IPS-NIHi7 (cell line): Measurements from ENCODE around the gene NRARP.
"Not testable (repeated sequence)": the region's sequence is repeated elsewhere in the genome, so short reads cannot be mapped to it uniquely, and the experiment has no call there.

Experiments used
- DNase-seq: peaks from one replicate; pipeline ENCODE4 v3.0.0; 2012; ENCODE audit warnings: mixed read lengths; ENCODE audit errors: extremely low spot score

The NRARP gene

GRCh38 chr9:137262173-137262908 is 39.7 kb downstream of the NRARP start:
- DNase-seq = not testable (repeated sequence)

- no peak for DNase-seq
These were observed 45.2 kb downstream of the NRARP start for GRCh38 chr9:137256856-137257255.

GRCh38 chr9:137256362-137256761 is 45.7 kb downstream of the NRARP start:
- DNase-seq = no peak

GRCh38 chr9:137255448-137256114 is 46.5 kb downstream of the NRARP start:
- DNase-seq = peak; percentile 72

GRCh38 chr9:137254624-137255447 is 47.2 kb downstream of the NRARP start, which contains the start of gene NELFB:
Gene NELFB, plus strand, starts transcription at chr9:137255327.
- peak; percentile 99 for DNase-seq

DNA sequence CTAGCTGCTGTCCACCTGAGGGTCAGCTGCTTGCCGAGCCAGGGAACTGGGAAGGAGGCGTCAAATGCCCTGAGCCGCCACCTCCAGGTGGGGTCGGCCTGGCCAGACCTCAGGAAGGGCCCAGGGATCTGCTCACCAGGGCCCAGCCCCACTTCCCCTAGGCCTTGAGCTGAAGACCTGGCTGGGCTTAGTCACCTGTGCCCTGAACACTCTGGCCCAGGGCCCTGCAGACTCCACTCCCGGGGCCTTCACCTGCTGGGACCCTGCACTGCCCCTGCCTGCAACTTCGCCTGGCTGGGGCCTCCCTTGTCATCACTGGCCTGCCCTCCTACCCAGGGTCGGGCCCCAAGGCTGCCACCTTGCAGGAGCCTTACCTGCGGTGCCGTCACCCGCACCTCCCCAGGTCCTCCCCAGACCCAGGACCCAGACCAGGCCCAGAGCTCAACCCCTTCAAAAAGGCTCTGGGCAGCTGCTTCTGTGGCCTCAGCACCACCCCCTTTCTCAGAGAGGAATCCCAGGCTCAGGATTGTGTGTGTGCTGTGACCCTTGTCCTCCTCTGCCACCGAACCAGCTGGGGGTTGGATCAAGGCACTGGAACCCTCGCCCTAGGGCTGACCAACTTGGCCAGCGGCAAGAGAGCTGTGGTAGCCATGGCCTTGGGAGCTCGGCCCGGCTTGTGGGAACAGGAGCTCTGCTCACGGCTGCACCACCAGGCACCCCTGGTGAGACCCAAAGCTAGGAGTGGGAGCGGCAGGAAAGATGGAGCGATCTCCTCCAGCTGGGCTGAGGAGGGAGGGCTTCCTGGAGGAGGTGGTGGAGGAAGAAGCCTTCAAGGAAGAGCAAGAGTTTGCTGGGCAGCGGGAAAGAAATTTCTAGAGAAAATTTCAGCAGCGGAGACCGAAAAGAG is 48.1 kb downstream of the NRARP start:
- no peak for DNase-seq

DNA sequence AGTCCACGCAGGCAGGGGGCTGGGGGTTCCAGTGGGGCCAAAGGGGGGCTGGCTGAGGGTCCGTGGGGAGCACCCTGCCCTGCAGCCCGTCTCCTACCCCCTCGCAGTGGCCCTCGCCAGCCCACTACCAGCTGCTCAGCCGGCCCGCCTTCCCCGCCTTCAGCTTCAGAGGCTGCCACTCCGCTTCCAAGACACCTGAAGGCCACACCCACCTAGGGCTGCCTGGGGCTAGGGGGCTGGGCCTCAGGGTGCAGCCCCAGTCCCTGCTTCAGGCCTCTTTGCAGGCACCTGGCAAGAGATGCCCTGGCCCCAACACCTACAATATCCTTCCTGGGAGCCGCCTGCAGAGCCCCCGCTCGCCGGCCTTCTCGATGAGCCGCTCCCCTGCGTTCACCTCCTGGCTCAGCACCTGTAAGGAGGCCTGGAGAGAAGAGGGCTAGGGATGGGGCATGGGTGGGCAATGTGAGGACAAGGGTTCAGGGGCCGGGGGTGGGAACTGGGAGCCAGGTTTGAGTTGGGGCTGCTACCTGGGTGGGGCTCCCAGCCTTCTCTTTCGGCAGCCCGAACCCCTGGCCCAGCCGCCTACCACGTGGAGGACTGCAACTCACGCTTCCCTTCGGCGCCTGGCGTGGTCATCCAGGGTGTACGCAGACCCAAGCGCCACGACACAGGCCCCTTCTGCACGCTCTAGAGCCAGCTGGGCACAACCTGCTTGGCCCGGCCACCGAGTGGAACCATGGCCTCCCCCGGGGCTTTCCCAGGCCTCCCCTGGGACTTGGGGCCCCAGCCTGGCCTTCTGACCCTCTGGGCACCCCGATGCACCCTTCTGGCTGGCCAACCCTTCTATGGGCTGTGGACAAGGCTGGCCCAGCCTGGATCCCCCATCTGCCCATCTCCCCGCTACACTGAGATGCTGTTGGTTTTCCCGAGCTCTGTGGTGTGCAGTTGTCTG is 49.2 kb downstream of the NRARP start:
- DNase-seq = peak; percentile 58

DNA sequence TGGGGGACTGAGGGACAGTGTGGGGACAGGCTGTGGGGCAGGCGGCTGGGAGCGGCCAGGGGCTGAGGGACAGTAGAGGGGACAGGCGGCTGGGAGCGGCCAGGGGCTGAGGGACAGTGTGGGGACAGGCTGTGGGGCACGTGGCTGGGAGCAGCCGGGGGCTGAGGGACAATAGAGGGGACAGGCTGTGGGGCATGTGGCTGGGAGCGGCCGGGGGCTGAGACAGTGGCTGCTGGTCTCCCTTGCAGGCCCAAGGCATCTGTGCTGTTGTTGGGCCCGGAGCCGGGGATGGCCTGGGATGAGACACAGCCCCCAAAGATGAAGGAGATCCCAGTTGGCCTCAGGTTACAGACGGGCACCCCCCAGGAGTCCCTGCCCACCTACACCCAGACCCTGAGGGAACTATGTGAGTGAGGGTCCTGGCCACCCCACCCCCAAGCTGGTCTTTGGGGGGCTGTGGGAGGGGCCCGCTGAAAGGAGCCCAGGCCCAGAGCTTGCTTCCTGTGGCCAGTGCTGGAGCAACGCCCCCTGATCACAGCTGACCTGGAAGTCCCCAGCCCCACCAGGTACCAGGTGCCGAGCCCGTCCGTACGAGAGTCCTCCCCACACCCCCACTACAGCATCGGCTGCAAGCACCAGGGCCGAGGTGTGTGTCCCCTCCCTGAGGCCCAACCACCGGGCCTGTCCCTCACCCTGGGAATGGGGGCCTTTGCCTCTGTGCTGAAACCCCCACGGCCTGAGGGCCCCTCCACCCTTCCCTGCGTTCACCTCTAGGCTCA is 50.4 kb downstream of the NRARP start:
- DNase-seq = no peak

DNA sequence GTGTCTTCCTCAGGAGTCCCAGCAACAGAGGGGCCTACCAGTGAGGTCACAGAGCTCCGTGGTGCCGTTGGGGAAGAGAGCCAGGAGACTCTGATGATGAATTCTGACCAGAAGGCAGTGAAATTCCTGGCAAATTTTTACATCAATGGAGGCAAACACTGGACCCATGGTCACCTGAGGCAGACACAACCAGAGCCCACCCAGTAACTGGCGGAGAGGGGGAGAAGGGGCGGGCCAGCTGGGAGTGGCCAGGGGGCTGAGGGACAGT is 50.9 kb downstream of the NRARP start, which contains the start of gene STPG3:
Gene STPG3 (plus strand): TSS at position 93 of the 268 bp plus-strand sequence. CDS start 1 bp downstream, at position 94.
- DNase-seq = no peak

- DNase-seq = no peak
These were observed 51.5 kb downstream of the NRARP start for GRCh38 chr9:137250329-137251193.
